ENCODE measurements around the gene DGKD. TPM values are rescaled to one million over a fixed set of nuclear protein-coding genes. Genes with fewer than 3 reads are reported as not detected.
A peak's percentile ranks its signal among the peaks of the same experiment; 100 is the strongest.

Gene DGKD
- total RNA-seq, 2 experiments from 2014 or later: 63.2 to 76.0 TPM

DNA sequence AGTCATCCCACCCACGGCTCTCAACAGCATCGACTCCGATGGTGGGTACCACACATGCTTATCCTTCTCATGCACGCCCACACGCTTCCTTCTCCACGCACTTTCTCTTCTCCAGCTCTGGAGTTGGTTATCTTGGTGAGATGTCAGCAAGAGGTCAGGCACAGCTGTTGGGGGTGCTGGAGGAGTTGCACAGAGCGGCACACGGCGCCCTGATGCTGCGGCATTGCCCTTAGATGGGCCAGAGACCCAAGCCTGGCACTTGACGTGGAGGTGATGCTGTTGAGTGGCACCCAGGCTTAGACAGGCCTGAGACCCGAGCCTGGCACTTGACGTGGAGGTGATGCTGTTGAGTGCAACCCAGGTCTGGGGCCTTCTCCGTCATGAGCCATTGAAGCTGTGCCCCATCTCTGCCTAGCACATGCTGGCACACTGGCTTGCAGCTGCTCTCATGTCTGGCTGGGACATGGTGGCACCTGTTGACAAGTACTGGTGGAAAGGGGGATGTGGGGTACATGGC, 83.2 kb downstream of the DGKD start:
- DNase-seq: no peak
- no peak overlapping the region for H3K4me3 Mint-ChIP-seq
- no peaks in the 10 kb centered on the region for H3K27me3 Mint-ChIP-seq
- H3K4me1 Mint-ChIP-seq: peaks cover 24% of the 10 kb centered on the region
- H3K36me3 Mint-ChIP-seq: peaks cover 15% of the 10 kb centered on the region
- H3K27ac Mint-ChIP-seq: peak overlapping the region; percentile 52
- H3K9me3 Mint-ChIP-seq: no peaks in the 10 kb centered on the region

DNA sequence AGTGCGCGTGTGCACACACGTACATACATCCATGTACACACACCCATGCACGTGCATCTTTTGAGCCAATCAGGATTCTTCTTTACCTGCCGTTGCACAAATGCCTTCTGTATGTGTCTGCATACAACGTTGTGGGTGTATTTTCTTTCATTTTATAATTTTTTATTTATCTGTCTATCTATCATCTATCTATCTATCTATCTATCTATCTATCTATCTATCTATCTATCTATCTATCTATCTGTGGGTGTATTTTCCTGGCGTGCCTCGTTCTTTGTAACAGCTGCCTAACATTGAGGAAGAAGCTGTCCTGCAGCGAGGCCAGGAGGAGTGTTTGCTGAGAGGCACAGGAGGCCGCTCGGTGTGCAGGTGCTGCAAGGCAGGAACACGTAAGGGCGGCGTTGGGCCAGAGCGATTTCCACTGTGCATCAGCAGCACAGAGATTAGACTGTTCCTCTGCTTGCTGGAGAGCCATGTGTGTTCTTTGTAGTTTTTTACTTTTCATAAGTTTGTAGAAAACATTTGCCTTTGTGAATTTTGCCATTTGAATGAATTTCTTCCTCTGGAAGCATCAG, 84.4 kb downstream of the DGKD start:
- no peaks in the 10 kb centered on the region for H3K27me3 Mint-ChIP-seq
- H3K4me1 Mint-ChIP-seq: peaks cover 24% of the 10 kb centered on the region
- DNase-seq: no peak
- H3K9me3 Mint-ChIP-seq: no peaks in the 10 kb centered on the region
- peaks cover 16% of the 10 kb centered on the region for H3K36me3 Mint-ChIP-seq
- no peak overlapping the region for H3K4me3 Mint-ChIP-seq
- H3K27ac Mint-ChIP-seq: no peak overlapping the region

DNA sequence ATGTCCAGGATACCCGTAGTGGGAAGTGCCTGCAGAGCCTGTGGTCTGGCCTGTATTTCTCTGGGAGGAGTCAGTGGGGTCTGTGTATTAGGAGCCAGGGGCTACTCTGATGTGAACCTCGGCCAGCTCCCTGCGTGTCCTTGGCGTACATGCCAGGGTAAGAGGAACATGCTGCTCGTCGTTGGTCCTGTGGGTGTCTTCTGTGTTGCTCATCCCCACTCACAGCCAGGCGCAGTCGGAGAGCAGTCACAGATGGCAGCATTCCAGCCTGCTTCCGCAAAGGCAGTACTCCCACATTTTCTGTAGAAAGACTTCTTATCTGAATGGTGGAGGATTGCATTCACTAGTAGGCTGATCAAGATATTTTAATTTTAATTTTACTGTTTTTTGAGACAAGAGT, 84.9 kb downstream of the DGKD start:
- Mint-ChIP-seq H3K36me3 (peaks cover 18% of the 10 kb centered on the region), H3K4me1 (peaks cover 28% of the 10 kb centered on the region), H3K27ac (peak overlapping the region; percentile 65), H3K27me3 (no peaks in the 10 kb centered on the region), H3K4me3 (no peak overlapping the region), H3K9me3 (no peaks in the 10 kb centered on the region)
- no peak for DNase-seq

DNA sequence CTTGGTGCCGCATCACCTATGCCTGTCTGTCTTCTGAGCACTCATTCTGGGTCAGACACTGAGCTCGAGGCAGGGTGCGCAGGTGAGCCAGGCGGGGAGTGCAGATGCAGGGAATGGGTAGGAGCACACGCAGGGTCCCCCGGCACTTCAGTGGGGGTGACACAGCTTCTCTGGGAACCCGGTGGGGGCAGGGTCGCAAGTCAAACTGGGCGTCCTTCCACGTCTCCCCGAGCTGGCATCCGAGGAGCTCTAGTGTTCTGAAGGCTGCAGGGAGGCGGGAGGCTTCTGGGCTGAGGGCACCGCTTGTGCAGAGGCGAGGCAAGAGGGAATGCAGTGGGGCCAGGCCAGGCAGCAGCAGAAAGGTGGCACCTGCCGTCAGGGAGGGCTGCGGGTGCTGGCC, 86.0 kb downstream of the DGKD start:
- H3K4me3 Mint-ChIP-seq: no peak overlapping the region
- H3K27ac Mint-ChIP-seq: peak overlapping the region; percentile 48
- peaks cover 24% of the 10 kb centered on the region for H3K4me1 Mint-ChIP-seq
- peaks cover 23% of the 10 kb centered on the region for H3K36me3 Mint-ChIP-seq
- no peak for DNase-seq
- H3K27me3 Mint-ChIP-seq: no peaks in the 10 kb centered on the region
- no peaks in the 10 kb centered on the region for H3K9me3 Mint-ChIP-seq

DNA sequence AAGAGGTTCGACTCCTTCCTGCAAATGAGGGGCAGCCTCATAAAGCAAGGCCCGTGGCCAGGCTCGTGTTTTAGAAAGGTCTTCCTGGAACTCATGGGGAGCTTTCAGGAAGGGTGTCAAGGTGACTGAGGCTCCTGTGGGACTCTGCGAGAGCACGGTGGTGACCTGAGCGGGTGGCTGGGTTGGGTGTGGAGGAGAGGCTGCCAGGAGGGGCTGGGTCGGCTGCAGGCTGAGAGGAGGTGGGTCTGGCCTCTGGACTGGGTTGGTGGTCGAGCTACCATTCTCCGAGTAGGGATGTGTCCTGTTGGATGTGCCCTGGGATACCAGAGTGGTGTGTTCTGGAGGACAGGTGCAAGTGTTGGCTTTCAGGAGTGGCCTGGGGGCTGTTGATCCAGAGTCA, 86.4 kb downstream of the DGKD start:
- peaks cover 23% of the 10 kb centered on the region for H3K36me3 Mint-ChIP-seq
- no peaks in the 10 kb centered on the region for H3K27me3 Mint-ChIP-seq
- peak overlapping the region; percentile 49 for H3K27ac Mint-ChIP-seq
- H3K4me1 Mint-ChIP-seq: peaks cover 24% of the 10 kb centered on the region
- no peaks in the 10 kb centered on the region for H3K9me3 Mint-ChIP-seq
- no peak for DNase-seq
- no peak overlapping the region for H3K4me3 Mint-ChIP-seq

DNA sequence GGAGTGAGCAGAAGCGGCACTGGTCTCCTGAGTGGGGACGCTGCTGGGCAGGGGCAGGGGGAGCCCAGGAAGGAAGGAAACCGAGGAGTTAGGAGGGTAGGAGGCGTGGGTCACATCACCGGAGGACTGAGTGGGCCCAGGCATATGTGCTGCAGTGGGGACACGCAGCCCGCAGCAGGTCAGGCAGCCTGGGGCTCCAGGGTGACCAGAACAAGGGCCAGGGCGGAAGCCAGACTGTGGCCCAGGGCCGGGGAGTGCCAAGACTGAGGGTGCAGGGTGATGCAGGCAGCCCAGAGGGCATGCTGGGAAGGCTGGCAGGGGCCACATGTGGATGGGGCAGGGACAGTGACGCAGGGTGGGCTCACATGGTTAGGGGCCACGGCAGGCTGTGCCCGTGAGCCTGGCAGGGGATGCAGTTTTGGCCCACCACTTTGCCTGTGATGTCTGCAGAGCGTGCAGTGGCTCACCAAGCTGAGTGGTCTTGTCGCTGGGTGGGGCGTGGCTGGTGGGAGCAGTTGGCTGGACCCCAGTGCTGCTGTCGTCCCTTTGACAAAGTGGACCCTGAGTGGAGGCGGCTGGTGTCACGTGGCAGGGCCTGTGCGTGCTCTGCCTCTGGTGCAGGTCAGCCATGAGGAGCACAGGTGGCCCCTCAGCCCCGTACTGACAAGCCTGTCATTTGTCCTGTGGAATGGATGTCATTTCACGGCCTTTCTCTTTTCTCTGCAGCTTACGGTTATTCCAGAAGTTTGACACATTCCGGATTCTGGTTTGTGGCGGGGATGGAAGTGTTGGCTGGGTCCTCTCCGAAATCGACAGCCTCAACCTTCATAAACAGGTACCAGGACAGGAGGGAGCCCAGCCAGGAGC, 87.1 kb downstream of the DGKD start:
- no peak for DNase-seq
- H3K9me3 Mint-ChIP-seq: no peaks in the 10 kb centered on the region
- H3K36me3 Mint-ChIP-seq: peaks cover 26% of the 10 kb centered on the region
- H3K4me1 Mint-ChIP-seq: peaks cover 24% of the 10 kb centered on the region
- H3K27me3 Mint-ChIP-seq: no peaks in the 10 kb centered on the region
- H3K4me3 Mint-ChIP-seq: no peak overlapping the region
- peak overlapping the region; percentile 62 for H3K27ac Mint-ChIP-seq

DNA sequence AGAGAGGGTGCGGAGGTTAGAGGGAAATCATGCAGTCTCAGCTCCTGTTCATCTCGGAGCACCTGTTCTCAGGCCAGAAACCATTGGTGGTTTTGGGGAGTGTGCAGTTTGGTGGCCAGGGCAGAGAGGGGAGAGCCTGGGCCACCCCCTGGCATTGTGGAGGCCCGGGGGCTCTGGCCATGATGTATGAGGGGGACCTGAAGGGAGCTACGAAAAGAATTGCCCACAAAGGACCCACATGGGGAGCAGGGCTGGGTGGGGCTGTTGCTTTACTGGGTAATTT, 87.7 kb downstream of the DGKD start:
- H3K27ac Mint-ChIP-seq: peak overlapping the region; percentile 62
- peaks cover 22% of the 10 kb centered on the region for H3K4me1 Mint-ChIP-seq
- no peak for DNase-seq
- H3K36me3 Mint-ChIP-seq: peaks cover 25% of the 10 kb centered on the region
- H3K27me3 Mint-ChIP-seq: no peaks in the 10 kb centered on the region
- H3K9me3 Mint-ChIP-seq: no peaks in the 10 kb centered on the region
- H3K4me3 Mint-ChIP-seq: no peak overlapping the region

DNA sequence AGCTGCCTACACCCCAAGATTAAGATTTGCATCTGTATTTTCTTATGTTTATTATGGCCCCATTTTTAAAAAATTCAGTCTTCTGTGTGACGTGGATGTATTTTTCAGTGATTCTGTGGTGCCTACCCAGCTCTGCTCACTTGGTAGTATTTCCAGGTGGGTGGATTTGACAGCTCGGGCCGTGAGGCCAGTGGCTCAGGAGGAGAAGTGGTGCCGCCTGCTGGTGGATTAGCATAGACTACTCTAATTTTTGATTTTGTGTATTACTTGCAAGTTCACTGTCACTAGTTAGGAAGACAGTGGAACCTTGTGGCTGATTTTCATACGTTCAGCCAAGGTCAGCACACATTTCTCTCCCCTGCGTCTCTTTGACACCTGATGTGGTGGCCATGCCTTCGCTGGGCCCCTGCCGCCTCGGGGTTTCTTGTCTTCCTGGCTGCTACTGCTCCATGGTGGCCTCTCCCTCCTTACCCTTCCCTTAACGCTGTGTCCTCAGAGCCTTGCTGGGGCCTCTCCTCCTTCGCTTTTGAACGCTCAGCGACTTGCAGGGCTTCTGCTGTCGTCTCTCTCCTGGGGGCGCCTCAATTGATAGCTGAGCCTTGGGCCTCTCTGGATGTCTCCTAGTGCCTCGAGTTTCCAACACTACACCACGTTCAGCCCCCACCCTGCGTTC, 89.4 kb downstream of the DGKD start:
- H3K36me3 Mint-ChIP-seq: peaks cover 30% of the 10 kb centered on the region
- no peaks in the 10 kb centered on the region for H3K27me3 Mint-ChIP-seq
- H3K4me1 Mint-ChIP-seq: peaks cover 22% of the 10 kb centered on the region
- no peaks in the 10 kb centered on the region for H3K9me3 Mint-ChIP-seq
- DNase-seq: peak; percentile 78
- no peak overlapping the region for H3K4me3 Mint-ChIP-seq
- peak overlapping the region; percentile 65 for H3K27ac Mint-ChIP-seq

DNA sequence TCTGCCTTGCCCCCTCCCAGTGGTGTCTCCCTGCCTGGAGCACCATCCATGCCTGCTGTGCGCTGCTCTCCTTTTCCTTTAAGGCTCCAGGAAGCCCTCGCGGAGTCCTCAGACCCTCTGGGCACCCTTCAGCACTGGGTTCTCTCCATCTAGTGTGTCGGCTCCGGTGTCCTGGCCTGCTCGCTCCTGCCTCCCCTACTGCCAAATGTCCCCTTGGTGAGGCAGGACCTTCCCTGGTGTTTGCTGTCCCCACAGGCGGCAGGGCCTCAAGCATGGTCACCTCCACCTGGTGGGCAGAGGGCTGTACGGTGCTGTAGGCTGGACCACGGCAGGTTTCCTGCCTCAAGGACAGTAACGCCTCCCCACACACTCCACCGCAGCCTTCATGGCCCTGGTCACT, 90.2 kb downstream of the DGKD start:
- Mint-ChIP-seq H3K9me3 (no peaks in the 10 kb centered on the region), H3K27ac (no peak overlapping the region), H3K36me3 (peaks cover 25% of the 10 kb centered on the region), H3K4me3 (no peak overlapping the region), H3K27me3 (no peaks in the 10 kb centered on the region), H3K4me1 (peaks cover 22% of the 10 kb centered on the region)
- DNase-seq: no peak

DNA sequence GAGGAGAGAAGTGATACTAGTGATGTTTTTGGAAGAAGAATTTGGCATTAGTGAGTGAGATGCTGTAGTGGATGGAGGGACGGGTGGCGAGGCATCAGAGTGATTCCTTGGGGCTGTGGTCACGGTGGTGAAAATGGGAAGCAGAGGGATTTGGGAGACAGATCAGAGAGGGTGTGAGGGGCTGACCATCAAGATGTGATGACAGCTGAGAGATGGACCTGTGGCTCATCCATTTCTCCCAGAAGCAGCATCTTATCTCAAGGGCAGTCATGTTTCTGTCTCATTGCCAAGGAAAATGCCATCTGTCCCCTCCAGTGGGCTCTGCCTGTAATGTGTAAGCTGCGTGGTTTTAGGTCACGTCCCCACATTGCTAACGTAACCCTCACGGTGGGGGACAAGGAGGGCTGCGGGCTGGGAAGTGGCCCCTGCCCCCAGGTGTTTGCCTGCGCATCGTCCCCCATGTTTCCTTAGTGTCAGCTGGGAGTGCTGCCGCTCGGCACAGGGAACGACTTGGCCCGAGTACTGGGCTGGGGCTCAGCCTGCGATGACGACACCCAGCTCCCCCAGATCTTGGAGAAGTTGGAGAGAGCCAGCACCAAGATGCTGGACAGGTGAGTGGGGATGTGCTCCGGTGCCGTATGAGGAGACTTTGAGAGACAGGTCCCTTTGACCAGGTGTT, 91.0 kb downstream of the DGKD start:
- Mint-ChIP-seq H3K4me3 (no peak overlapping the region), H3K9me3 (no peaks in the 10 kb centered on the region), H3K27ac (peak overlapping the region; percentile 18), H3K27me3 (no peaks in the 10 kb centered on the region), H3K36me3 (peaks cover 25% of the 10 kb centered on the region), H3K4me1 (peaks cover 22% of the 10 kb centered on the region)
- DNase-seq: no peak

DNA sequence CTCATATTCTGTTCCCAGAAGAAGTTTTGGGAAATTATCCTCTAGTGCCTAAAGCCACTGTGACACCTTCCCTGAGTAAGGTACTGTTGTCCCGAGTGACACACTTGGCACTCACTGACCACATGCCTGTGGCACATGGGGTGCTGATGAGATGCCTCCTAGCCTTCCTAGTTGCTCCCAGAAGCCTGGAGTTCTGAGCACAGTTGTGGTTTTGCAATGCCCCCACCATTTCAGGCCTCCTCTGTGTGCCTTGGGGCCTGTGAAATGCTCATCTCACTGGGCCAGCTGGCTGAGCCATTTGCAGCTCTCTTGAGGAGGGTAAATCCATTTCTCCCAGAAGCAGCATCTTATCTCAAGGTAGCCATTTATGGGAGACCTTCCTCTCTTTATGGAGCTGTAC, 91.8 kb downstream of the DGKD start:
- no peaks in the 10 kb centered on the region for H3K9me3 Mint-ChIP-seq
- no peaks in the 10 kb centered on the region for H3K27me3 Mint-ChIP-seq
- peaks cover 18% of the 10 kb centered on the region for H3K4me1 Mint-ChIP-seq
- H3K4me3 Mint-ChIP-seq: no peak overlapping the region
- no peak for DNase-seq
- H3K27ac Mint-ChIP-seq: peak overlapping the region; percentile 23
- peaks cover 25% of the 10 kb centered on the region for H3K36me3 Mint-ChIP-seq

DNA sequence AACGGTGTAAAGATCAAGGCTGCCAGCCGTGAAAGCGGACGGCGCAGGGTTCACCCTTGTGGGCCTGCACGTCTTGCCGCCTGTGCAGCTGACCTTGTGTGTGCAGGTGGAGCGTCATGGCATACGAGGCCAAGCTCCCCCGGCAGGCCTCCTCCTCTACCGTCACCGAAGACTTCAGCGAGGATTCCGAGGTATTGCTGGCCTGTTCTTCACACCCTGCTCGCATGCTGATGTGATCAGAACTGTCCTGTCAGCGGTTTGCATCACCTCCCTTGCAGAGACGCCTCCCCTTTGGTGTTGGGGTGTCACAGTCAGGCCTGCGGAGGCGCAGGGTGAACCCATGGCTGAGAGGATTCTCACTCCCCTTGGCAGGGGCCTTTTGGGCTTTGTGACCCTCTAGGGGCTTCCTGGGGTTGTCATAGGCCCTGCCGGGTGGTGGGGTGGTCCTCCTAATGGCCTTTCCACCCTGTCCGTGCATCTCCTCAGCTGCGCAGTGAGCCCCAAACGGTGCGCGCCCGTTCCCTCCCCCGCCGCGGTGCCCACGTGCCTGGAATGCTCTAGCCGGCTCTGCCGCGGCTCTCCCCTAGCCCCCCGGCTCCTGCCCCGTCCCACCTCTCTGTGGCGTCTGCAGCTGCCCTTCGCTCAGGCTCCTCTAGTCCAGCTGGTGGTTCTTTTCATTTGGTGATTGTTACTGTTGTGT, 92.5 kb downstream of the DGKD start:
- H3K9me3 Mint-ChIP-seq: no peaks in the 10 kb centered on the region
- peaks cover 17% of the 10 kb centered on the region for H3K4me1 Mint-ChIP-seq
- H3K27me3 Mint-ChIP-seq: no peaks in the 10 kb centered on the region
- H3K36me3 Mint-ChIP-seq: peaks cover 25% of the 10 kb centered on the region
- no peak for DNase-seq
- no peak overlapping the region for H3K4me3 Mint-ChIP-seq
- H3K27ac Mint-ChIP-seq: peak overlapping the region; percentile 23

DNA sequence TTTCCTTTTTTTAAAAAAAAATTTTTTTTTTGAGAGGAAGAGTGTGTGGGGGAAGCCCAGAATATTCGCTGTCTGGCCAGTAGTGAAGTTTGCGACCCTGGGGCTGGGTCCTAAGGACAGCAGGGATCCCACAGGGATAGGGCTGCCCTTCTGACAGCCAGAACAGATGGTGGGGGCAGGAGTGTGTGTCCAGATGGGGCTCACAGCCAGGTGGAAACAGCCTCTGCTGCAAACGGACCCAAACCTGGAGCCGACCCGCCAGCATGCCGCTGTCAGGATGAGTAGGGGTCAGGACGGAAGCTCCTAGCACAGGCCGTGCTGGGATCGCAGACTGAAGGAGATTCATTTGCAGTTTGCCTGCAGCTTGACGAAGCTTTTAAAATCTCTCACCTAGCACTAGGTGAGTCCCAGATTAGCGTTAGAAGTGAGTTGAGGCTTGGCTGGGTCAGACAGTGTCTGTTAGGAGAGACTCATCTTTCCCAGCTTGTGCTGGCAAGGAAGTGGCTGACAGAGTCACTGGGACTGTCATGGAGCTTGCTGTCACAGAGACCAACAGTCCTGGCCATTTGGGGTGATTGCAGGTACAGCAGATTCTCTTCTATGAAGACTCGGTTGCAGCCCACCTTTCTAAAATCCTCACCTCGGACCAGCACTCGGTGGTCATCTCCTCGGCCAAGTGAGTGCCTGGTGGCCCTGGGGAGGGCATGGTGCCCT, 93.4 kb downstream of the DGKD start:
- H3K36me3 Mint-ChIP-seq: peaks cover 23% of the 10 kb centered on the region
- H3K4me1 Mint-ChIP-seq: peaks cover 12% of the 10 kb centered on the region
- H3K27ac Mint-ChIP-seq: no peak overlapping the region
- H3K9me3 Mint-ChIP-seq: no peaks in the 10 kb centered on the region
- H3K4me3 Mint-ChIP-seq: no peak overlapping the region
- no peaks in the 10 kb centered on the region for H3K27me3 Mint-ChIP-seq
- no peak for DNase-seq

DNA sequence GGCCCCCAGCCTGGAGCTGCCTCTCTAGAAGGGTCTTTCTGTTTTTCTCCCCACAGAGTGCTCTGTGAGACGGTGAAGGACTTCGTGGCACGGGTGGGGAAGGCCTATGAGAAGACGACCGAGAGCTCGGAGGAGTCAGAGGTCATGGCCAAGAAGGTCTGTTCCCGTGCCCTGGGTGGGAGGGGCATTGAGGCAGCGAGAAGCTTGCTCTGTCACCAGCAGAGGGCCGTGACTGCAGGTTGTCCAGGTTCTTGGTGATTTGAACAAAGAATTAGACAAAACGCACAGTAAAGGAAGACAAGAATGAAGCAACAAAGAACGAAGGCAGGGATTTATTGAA, 93.9 kb downstream of the DGKD start:
- Mint-ChIP-seq H3K27me3 (no peaks in the 10 kb centered on the region), H3K36me3 (peaks cover 21% of the 10 kb centered on the region), H3K9me3 (no peaks in the 10 kb centered on the region), H3K27ac (peak overlapping the region; percentile 36), H3K4me1 (peaks cover 8% of the 10 kb centered on the region), H3K4me3 (no peak overlapping the region)
- no peak for DNase-seq
